GM19395 (cell line): ENCODE data around the gene ZC2HC1B.
A peak's percentile ranks its signal among the peaks of the same experiment; 100 is the strongest.
"Not testable (repeated sequence)": the region's sequence is repeated elsewhere in the genome, so short reads cannot be mapped to it uniquely, and the experiment has no call there.

Experiments
- ATAC-seq: cut with Tn5 transposase; IDR thresholded peaks from one replicate; pipeline ENCODE4 v1.9.1; 2021; ENCODE audit warnings: mild to moderate bottlenecking, moderate library complexity; ENCODE audit not compliant: unreplicated experiment

ZC2HC1B gene

DNA sequence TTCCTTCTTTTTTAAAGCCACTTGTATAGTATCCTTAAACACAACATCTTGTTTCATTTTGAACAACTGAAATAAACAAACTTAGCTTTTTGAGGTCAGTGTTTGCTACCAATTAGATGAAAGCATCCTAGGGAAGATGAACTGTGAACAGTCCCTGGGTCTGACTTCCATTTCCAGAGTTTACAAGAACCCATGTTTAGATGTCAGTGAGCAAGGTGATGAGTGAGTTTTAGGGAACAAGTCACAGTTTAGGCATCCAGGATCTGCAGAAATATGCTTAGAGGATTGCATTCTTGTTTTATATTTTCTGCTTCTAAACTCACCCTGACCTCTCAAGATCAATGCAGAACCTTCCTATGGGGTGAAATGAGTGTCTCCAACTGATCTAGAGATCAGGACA, 3.0 kb downstream of the ZC2HC1B start:
- ATAC-seq = no peak

- not testable (repeated sequence) for ATAC-seq
These were observed 4.5 kb downstream of the ZC2HC1B start for GRCh38 chr6:143868808-143869207.

DNA sequence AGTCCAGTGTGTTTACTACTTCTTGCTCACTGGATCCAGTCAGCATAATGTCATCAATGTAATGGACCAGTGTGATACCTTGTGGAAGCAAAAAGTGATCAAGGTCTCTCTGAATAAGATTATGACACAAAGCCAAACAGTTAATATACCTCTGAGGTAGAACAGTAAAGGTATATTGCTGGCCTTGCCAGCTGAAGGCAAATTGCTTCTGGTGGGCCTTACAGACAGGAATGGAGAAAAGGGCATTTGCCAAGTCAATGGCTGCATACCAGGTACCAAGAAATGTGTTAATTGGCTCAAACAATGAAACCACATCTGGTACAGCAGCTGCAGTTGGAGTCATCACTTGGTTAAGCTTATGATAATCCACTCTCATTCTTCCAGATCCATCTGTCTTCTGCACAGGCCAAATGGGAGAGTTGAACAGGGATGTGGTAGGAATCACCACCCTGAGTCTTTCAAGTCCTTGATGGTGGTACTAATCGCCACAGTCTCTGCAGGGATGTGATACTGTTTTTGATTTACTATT, 7.0 kb downstream of the ZC2HC1B start:
- ATAC-seq = not testable (repeated sequence)

GRCh38 chr6:143872201-143872600, 7.9 kb downstream of the ZC2HC1B start:
- peak; percentile 98 for ATAC-seq

- ATAC-seq = not testable (repeated sequence)
These were observed 9.3 kb downstream of the ZC2HC1B start for GRCh38 chr6:143873600-143873999.

DNA sequence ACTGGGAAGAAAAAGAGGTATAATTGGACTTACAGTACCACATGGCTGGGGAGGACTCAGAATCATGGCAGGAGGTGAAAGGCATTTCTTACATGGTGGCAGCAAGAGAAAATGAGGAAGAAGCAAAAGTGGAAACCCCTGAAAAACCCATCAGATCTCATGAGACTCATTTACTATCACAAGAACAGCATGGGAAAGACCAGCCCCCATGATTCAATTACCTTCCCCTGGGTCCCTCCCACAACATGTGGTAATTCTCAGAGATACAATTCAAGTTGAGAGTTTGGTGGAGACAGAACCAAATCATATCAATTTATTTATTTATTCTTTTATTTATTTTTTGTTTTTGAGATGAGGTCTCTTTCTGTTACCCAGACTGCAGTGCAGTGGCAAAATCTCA, 10.2 kb downstream of the ZC2HC1B start:
- not testable (repeated sequence) for ATAC-seq

- no peak for ATAC-seq
These were observed 13.5 kb downstream of the ZC2HC1B start for GRCh38 chr6:143877584-143878271.

GRCh38 chr6:143878272-143878760, 14.0 kb downstream of the ZC2HC1B start:
- no peak for ATAC-seq

DNA sequence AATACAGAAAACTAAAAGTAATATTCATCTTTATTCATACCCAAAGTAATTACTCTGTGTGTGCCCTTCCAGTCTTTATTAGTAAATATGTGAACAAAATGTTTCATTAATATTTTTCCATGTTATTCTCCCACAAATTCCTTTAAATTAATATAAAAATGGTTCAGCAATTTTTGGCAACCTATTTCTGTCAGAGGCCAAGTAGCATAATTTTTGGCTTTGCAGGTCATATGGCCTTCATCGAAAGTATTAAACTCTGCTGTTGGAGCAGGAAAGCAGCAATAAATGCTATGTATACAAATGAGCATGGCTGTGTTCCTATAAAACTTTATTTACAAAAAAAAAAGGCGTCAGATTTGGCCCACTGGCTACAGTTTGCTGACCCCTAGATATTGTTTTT, 16.1 kb downstream of the ZC2HC1B start:
- ATAC-seq = no peak

DNA sequence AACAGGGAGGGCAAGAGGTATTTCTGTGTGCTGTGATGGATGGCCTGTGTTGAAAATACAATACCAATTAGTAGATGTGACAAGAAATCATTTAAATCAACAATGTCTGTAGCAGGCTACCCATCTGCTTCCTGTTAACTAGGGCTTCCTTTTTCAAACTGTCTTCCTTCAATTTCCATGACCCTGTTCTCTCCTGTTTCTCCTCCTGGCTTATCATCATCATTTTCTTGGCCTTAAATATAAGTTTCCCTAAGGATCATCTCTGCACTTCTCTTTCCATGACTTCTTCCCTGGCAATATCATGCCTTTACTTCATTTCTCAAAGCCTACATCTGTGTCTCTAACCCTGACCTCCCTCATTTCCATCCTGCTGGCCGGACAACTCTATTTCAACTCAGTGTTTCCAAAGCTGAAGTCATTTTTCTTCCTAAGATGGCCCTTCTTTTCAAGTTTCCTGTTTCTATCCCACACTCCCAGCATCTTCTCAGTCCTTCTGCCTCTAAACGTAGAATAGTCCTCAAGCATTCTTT, 18.2 kb downstream of the ZC2HC1B start:
- ATAC-seq = no peak

- ATAC-seq = no peak
These were observed 20.1 kb downstream of the ZC2HC1B start for GRCh38 chr6:143884216-143884900.

DNA sequence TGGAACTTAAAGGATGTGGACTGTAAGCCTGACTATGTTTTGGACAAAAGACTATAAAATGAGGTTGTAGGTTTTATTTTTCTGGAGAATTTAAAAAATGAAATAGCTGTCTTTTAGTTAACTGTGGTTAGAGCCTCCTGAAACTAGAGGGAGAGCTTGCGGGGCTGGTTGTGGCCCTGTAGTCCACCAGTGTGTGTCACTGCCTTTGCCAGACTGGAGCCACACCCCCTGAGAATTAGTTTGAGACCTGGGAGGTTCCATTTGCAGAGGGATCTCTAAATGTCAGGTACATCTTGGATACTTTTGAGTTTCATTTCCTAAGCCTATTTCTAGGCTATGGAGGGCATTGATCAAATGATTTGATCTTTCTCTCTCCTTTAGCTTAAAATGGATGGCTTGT, 20.8 kb downstream of the ZC2HC1B start:
- ATAC-seq = no peak

DNA sequence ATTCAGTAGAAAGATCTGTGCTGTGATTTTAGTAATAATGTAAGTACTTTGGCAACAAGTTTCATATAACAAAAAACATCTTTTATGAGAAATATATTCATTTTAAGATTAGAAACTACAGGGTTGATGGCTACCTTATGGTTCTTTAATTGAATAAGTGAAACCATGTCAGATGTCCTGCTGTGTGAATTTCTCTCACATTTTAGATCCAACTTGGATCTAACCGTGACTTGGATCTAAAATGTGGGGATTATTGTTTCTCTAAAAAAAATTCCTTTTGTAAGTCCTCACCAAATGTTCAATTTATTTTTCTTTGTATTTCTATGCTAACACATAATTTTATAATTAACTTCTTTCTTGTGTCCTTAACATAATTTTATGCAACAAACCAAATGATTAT, 30.4 kb downstream of the ZC2HC1B start:
- ATAC-seq = no peak

GRCh38 chr6:143896126-143896860, 32.0 kb downstream of the ZC2HC1B start:
- ATAC-seq = no peak

- no peak for ATAC-seq
These were observed 36.1 kb downstream of the ZC2HC1B start for GRCh38 chr6:143900358-143900757.

DNA sequence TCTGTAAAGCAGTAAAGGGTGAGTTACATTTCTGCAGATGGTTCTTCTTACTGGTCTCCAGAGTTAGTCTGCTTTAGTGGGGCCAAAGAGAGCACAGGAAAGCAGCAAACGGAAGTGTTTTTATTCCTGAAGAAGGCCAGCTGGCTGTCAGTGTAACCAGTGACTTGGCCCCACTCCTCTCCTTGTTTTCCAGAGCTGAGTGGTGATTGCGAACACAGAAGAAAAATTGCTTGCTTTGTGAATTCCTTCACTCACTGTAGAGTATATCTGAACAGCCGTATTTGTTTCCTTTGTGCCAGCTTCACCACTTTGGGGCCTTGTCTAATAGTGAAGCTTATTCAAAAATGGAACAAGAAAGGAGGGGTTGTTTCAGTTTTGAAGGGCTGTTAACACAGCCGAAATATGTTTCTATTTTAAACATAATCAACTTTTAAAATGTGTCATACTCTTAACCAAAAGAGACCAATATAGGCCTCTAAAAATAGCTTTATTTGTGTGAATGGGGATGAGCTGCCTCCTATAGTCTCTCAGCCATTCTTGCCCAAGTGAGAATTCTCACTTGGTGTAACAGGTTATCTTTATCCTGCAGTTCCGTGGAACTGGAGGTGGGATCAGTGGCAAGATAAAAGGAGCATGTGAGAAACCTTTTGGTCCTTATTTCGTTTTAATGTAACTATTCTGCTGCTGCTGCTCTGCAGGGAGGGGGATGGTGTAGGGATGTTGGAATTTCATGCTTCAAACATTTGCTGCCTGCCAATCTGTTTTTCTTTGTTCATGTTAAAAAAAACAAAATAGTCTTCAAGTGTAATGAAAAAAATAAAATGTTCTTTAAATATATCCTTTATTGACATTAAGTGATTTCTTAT, 37.8 kb downstream of the ZC2HC1B start:
- peak; percentile 97 for ATAC-seq

- ATAC-seq = no peak
These were observed 38.6 kb downstream of the ZC2HC1B start for GRCh38 chr6:143902827-143903226.

- no peak for ATAC-seq
These were observed 46.8 kb downstream of the ZC2HC1B start for GRCh38 chr6:143911028-143911427.

DNA sequence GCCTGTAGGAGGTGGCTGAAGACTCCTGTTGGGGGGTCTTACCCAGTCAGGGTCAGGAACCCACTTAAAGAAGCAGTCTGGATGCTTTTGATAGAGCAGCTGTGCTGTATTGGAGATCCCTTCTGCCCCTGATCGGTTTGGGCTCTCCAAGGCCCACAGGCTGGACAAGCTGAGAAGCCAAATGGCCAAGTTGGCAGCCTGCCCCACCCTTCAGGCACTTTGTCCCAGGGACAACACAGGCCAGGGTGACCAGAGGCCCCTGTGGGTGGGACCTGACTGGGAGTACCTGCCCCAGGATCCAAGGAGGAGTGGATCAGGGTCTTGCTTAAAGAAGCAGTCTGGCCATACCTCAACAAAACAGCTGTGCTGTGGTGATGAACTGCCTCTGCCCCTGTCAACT, 48.4 kb downstream of the ZC2HC1B start:
- ATAC-seq = no peak

GRCh38 chr6:143917026-143917425, 52.8 kb downstream of the ZC2HC1B start:
- not testable (repeated sequence) for ATAC-seq
